DND-41 (cell line): Measurements from ENCODE around the gene LBHD2.

Experiments used
- ATAC-seq: fragments of 200-7000 bp; cut with Tn5 transposase; 3 replicates; pipeline ENCODE4 v1.9.1; 2021; ENCODE audit warnings: low read depth; ENCODE audit not compliant: insufficient read depth
- DNase-seq: peaks from one replicate; pipeline ENCODE4 v3.0.0-alpha.2; 2020
- H2AFZ ChIP-seq: 2 replicates; pipeline ENCODE4 v1.6.0; 2012; ENCODE audit warnings: low read depth, low read length
- H3K27ac ChIP-seq: 2 replicates; pipeline ENCODE4 v1.5.1; 2012; ENCODE audit warnings: low read length, inconsistent platforms
- H3K27me3 ChIP-seq: fragments of 200-600 bp; sonication (generic); 2 replicates; pipeline ENCODE4 v1.6.0; 2012; ENCODE audit warnings: low read length, mild to moderate bottlenecking, inconsistent platforms; ENCODE audit not compliant: insufficient read depth, poor library complexity
- H3K36me3 ChIP-seq: 2 replicates; pipeline ENCODE4 v1.5.1; 2012; ENCODE audit warnings: low read length, inconsistent platforms; ENCODE audit not compliant: insufficient read depth
- H3K4me1 ChIP-seq: 2 replicates; pipeline ENCODE4 v1.5.1; 2012; ENCODE audit warnings: mild to moderate bottlenecking, low read length; ENCODE audit not compliant: insufficient read depth
- H3K4me2 ChIP-seq: 2 replicates; pipeline ENCODE4 v1.6.0; 2012; ENCODE audit warnings: mild to moderate bottlenecking, moderate library complexity, low read length, inconsistent platforms; ENCODE audit not compliant: insufficient read depth
- H3K4me3 ChIP-seq, 2 experiments: fragments of 200-600 bp in 1 of 2; shearing (Covaris generic) in 1 of 2; 2 replicates each; pipeline ENCODE4 v1.5.1; 2012 to 2016; ENCODE audit warnings: inconsistent platforms in 2 of 2, low read length in 2 of 2, mild to moderate bottlenecking in 2 of 2, low read depth in 1 of 2, moderate library complexity in 1 of 2
- H3K79me2 ChIP-seq: 2 replicates; pipeline ENCODE4 v1.6.0; 2012; ENCODE audit warnings: low read length, inconsistent platforms; ENCODE audit not compliant: insufficient read depth
- H3K9ac ChIP-seq: 2 replicates; pipeline ENCODE4 v1.6.0; 2012; ENCODE audit warnings: low read depth, mild to moderate bottlenecking, inconsistent platforms, low read length, moderate library complexity
- H3K9me3 ChIP-seq: 2 replicates; pipeline ENCODE4 v1.5.1; 2012; ENCODE audit warnings: low read length, moderate library complexity, mild to moderate bottlenecking, inconsistent platforms; ENCODE audit not compliant: insufficient read depth, severe bottlenecking
- H4K20me1 ChIP-seq: 2 replicates; pipeline ENCODE4 v1.6.0; 2012; ENCODE audit warnings: low read length; ENCODE audit not compliant: insufficient read depth
- EZH2 ChIP-seq: IDR thresholded peaks from 3 replicates; pipeline ENCODE4 v1.6.1; 2012; ENCODE audit warnings: borderline replicate concordance, low read depth, mild to moderate bottlenecking, moderate library complexity, low read length, inconsistent platforms; ENCODE audit not compliant: severe bottlenecking
- TF ChIP-seq, protein P1 (sequence below): IDR thresholded peaks from 2 replicates; pipeline ENCODE4 v1.5.1; 2012; ENCODE audit warnings: borderline replicate concordance, low read length, moderate library complexity, mild to moderate bottlenecking; ENCODE audit not compliant: poor library complexity, severe bottlenecking; ENCODE audit errors: extremely low read depth

LBHD2 gene

DNA sequence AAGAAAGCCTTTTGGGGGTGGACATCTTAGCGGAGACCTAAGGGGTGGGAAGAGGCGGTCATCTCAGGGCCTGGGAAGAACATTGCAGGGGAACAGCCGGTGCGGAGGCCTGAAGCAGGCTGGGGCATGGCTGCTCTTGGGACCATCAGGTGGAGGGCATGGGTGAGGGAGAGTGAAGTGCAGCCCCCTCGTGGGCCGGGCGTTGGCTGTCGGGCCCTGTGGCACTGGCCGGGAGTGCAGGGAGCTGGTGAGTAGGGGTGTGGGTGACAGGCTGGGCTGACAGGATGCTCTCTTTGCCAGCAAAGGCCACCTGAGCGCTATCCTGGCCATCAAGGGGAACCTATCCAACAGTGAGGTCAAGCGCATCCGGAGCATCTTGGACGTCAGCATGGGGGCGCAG lies 50.9 kb downstream of the LBHD2 start:
- H4K20me1 ChIP-seq: peaks cover 5% of the 10 kb centered on the region; the same call in 1 of the 2 replicates
- H3K27ac ChIP-seq: no peak overlapping the region
- H2AFZ ChIP-seq: no peak overlapping the region
- DNase-seq (no peak), ATAC-seq (no peak)
- H3K36me3 ChIP-seq: no peaks in the 10 kb centered on the region
- H3K4me3 ChIP-seq: no peak overlapping the region
- H3K4me2 ChIP-seq: no peak overlapping the region
- H3K79me2 ChIP-seq: no peaks in the 10 kb centered on the region
- H3K9ac ChIP-seq: no peak overlapping the region
- H3K9me3 ChIP-seq: no peaks in the 10 kb centered on the region
- H3K4me1 ChIP-seq: no peaks in the 10 kb centered on the region
- TF ChIP-seq, protein P1, sequence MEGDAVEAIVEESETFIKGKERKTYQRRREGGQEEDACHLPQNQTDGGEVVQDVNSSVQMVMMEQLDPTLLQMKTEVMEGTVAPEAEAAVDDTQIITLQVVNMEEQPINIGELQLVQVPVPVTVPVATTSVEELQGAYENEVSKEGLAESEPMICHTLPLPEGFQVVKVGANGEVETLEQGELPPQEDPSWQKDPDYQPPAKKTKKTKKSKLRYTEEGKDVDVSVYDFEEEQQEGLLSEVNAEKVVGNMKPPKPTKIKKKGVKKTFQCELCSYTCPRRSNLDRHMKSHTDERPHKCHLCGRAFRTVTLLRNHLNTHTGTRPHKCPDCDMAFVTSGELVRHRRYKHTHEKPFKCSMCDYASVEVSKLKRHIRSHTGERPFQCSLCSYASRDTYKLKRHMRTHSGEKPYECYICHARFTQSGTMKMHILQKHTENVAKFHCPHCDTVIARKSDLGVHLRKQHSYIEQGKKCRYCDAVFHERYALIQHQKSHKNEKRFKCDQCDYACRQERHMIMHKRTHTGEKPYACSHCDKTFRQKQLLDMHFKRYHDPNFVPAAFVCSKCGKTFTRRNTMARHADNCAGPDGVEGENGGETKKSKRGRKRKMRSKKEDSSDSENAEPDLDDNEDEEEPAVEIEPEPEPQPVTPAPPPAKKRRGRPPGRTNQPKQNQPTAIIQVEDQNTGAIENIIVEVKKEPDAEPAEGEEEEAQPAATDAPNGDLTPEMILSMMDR: no peak
- TF ChIP-seq EZH2: no peak
- H3K27me3 ChIP-seq: no peaks in the 10 kb centered on the region

DNA sequence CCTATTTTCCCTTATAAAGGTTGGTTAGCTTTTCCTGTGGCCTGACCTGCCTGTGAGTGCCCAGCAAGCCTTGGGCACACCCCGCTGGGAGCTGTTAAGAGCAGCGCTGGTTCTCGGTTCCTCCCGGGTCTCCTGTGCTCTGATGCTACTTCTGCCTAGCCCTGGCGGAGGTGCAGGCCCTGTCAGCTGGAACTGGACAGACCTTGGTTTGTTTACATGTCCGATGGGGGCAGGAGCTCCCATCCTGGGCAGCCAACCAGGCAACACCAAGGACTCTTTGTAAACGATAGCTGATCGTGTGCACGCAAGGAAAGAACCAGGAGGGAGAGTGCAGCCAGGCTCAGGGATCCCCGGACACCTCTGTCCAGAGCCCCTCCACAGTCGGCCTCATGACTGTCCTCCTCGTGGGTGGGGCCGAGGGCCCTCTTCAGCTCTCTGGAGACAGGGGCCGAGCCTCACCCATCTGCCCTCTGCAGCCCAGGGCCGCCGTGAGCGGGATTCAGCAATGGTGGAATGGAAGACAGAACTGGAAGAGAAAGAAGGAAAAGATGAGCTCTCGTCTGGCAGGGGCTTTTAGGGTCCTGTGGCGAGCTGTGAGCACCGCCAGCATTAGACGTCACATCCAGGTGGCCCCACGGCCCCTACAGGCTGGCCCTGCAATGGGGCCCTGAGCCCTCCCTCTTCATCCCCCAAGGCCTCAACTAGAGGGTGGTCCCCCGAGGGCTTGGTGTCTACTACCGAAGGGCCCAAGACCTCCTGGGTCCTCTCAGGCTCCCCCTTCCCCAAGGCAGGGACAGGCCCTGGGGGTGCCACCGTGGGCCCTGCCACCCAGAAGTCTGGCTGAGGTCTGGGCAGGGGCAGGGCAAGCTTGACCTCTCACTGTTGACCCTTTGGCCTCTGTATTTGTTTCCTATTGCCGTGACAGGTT lies 51.6 kb downstream of the LBHD2 start:
- H2AFZ ChIP-seq: no peak overlapping the region
- H3K27me3 ChIP-seq: no peaks in the 10 kb centered on the region
- no peak overlapping the region for H3K4me2 ChIP-seq
- no peaks in the 10 kb centered on the region for H3K4me1 ChIP-seq
- TF ChIP-seq EZH2: no peak
- TF ChIP-seq, protein P1: no peak
- H3K9me3 ChIP-seq: no peaks in the 10 kb centered on the region
- no peak overlapping the region for H3K4me3 ChIP-seq
- H3K9ac ChIP-seq: no peak overlapping the region
- no peak for DNase-seq
- H3K27ac ChIP-seq: no peak overlapping the region
- no peaks in the 10 kb centered on the region for H3K36me3 ChIP-seq
- no peaks in the 10 kb centered on the region for H3K79me2 ChIP-seq
- no peak for ATAC-seq
- peaks cover 5% of the 10 kb centered on the region; the same call in 1 of the 2 replicates for H4K20me1 ChIP-seq

DNA sequence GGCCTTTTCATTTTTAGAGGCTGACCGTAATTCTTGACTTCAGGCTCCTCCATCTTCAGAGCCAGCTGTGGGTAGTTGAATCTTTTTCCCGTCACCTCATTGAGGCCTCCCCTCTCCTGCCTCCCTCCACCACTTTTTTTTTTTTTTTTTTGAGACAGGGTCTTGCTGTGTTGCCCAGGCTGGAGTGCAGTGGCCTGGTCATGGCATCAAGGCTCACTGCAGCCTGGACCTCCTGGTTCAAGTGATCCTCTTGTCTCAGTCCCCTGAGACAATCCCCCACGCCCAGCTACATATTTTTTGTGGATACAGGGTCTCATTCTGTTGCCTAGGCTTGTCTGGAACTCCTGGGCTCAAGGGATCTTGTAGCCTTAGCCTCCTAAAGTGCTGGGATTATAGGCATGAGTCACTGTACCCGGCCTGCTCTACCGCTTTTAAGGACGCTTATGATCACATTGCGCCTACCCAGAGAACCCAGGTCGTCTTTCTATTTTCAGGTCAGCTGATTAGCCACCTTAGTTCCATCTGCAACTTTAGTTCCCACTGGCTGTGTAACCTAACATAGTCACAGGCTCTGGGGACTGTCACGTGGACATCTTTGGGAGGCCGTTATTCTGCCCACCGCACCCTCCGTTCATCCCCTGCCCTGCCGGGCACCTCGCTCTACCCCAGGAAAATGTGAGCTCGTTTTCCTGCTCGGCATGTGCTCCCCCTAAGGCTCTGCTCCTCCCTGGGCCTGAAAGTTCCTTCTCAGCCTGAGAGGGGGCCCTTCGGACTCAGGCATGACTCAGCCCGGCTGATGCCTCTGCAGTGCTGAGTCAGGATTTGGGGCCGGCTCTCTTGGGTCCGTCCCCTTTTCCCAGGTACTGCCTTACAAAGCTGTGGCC lies 52.6 kb downstream of the LBHD2 start:
- TF ChIP-seq, protein P1: no peak
- TF ChIP-seq EZH2: no peak
- Histone ChIP-seq H3K4me1 (no peaks in the 10 kb centered on the region), H3K4me3 (no peak overlapping the region), H3K9me3 (no peaks in the 10 kb centered on the region), H3K79me2 (no peaks in the 10 kb centered on the region), H3K4me2 (no peak overlapping the region), H3K9ac (no peak overlapping the region), H3K27ac (no peak overlapping the region), H3K36me3 (no peaks in the 10 kb centered on the region), H4K20me1 (peaks cover 5% of the 10 kb centered on the region; the same call in 1 of the 2 replicates), H3K27me3 (no peaks in the 10 kb centered on the region), H2AFZ (no peak overlapping the region)
- no peak for DNase-seq
- ATAC-seq: no peak
